CD4-positive, CD25-positive, alpha-beta regulatory T cell (primary cell): Measurements from ENCODE around the gene PLCB4. TPM values are rescaled to one million over a fixed set of nuclear protein-coding genes. Genes with fewer than 3 reads are reported as not detected.
"Not testable (repeated sequence)": the region's sequence is repeated elsewhere in the genome, so short reads cannot be mapped to it uniquely, and the experiment has no call there.

Experiments used
- ATAC-seq, 2 donors: fragments of 150-1000 bp; cut with Tn5 transposase; one replicate each; pipeline ENCODE4 v1.10.0; 2021; ENCODE audit warnings: low read depth in 2 of 2, moderate number of reproducible peaks in 2 of 2, moderate library complexity in 1 of 2
- DNase-seq, 3 donors: peaks; one replicate each; pipeline versions ENCODE4 v3.0.0 to v3.0.0-alpha.2; 2012 to 2022; ENCODE audit warnings: mixed read lengths in 1 of 3
- H3K27ac ChIP-seq: one replicate; pipeline ENCODE4 v1.7.0; 2013; ENCODE audit warnings: mild to moderate bottlenecking, low read length; ENCODE audit not compliant: insufficient read depth, poor library complexity, severe bottlenecking
- H3K27me3 ChIP-seq: one replicate; pipeline ENCODE4 v1.7.0; 2013; ENCODE audit warnings: low read length; ENCODE audit not compliant: control insufficient read depth, insufficient read depth
- H3K36me3 ChIP-seq: one replicate; pipeline ENCODE4 v1.7.0; 2013; ENCODE audit warnings: mild to moderate bottlenecking, low read length, moderate library complexity; ENCODE audit not compliant: control insufficient read depth, insufficient read depth
- H3K4me1 ChIP-seq: 2 replicates; pipeline ENCODE4 v1.7.0; 2013; ENCODE audit warnings: mild to moderate bottlenecking, low read length; ENCODE audit not compliant: insufficient read depth, control insufficient read depth, poor library complexity, severe bottlenecking
- H3K4me3 ChIP-seq: one replicate; pipeline ENCODE4 v1.7.0; 2013; ENCODE audit warnings: low read depth, mild to moderate bottlenecking, low read length, moderate library complexity
- H3K9me3 ChIP-seq, 2 experiments: 1 replicate in 1 of 2; 2 replicates in 1 of 2; pipeline ENCODE4 v1.7.0; 2013; ENCODE audit warnings: low read length in 2 of 2, mild to moderate bottlenecking in 1 of 2, moderate library complexity in 1 of 2; ENCODE audit not compliant: control insufficient read depth in 2 of 2
- H3K27ac Mint-ChIP-seq, 3 donors: one replicate each; pipeline ENCODE4 v1.8.0; 2020 to 2022; ENCODE audit warnings: mild to moderate bottlenecking in 3 of 3, mixed read lengths in 3 of 3, moderate library complexity in 2 of 3
- H3K27me3 Mint-ChIP-seq: one replicate; pipeline ENCODE4 v1.8.0; 2022; ENCODE audit warnings: mild to moderate bottlenecking, mixed read lengths
- H3K36me3 Mint-ChIP-seq: one replicate; pipeline ENCODE4 v1.8.0; 2020; ENCODE audit warnings: mixed read lengths
- H3K4me1 Mint-ChIP-seq, 4 donors: one replicate each; pipeline ENCODE4 v1.8.0; 2020 to 2022; ENCODE audit warnings: mixed read lengths in 4 of 4, mild to moderate bottlenecking in 1 of 4
- H3K4me3 Mint-ChIP-seq, 4 donors: one replicate each; pipeline ENCODE4 v1.8.0; 2020 to 2022; ENCODE audit warnings: mild to moderate bottlenecking in 4 of 4, mixed read lengths in 4 of 4, moderate library complexity in 3 of 4
- H3K9me3 Mint-ChIP-seq, 7 donors: one replicate each; pipeline ENCODE4 v1.8.0; 2020 to 2022; ENCODE audit warnings: mixed read lengths in 7 of 7, mild to moderate bottlenecking in 3 of 7, moderate library complexity in 2 of 7
- polyA plus RNA-seq, 4 donors: library from polyadenylated mRNA; unstranded; fragments of 300-500 nt; fragmentation: Illumina TruSeq; gene quantifications; one replicate each; pipeline ENCODE4 v1.2.3, GENCODE V29; 2021
- total RNA-seq: library from RNA; stranded (reverse); gene quantifications from one replicate; pipeline ENCODE4 v1.2.3, GENCODE V29; 2022

PLCB4 gene
- total and polyA plus RNA-seq, 5 donors from 2014 or later = 0.94 TPM; not detected in 4

DNA sequence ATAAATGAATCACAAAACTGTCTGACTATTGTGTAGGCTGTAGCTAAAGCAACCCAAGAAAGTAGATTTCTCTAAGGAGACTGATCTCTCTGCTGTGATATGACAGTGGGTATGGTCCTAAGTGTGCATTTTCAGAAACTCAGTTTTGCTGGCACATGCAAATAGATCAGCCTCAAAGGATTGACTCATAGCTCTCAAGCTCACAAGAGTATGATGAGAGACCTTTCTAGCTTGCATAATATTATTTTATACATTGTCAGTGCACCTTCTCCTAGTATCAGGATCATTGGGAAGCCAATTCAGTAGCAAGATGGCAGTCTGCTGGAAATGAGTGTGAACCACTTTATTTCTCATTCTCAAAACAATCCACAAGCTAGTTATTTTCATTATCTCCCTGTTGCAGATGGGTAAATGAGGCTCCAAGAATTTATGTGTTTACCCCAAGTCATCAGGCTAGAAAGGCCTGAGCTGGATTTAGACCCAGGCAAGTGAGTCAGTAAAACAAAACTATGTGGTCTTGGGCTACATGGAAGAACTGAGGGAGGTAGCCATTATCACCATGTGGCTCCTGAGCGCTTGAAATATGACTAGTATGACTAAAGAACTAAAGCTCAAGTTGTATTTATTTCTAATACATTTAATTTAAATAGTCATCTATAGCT lies 27.9 kb upstream of the PLCB4 start:
- Histone ChIP-seq H3K4me3 (no peak overlapping the region), H3K27me3 (no peaks in the 10 kb centered on the region), H3K36me3 (no peaks in the 10 kb centered on the region), H3K9me3 (peaks cover 0 to 1% of the 10 kb centered on the region in 2 experiments), H3K4me1 (no peaks in the 10 kb centered on the region), H3K27ac (no peak overlapping the region)
- no peak for ATAC-seq
- Mint-ChIP-seq H3K9me3 (peaks cover 2 to 5% (median 4%) of the 10 kb centered on the region in 7 donors), H3K36me3 (no peaks in the 10 kb centered on the region), H3K27ac (no peak overlapping the region), H3K27me3 (no peaks in the 10 kb centered on the region), H3K4me3 (no peak overlapping the region), H3K4me1 (no peaks in the 10 kb centered on the region)
- no peak for DNase-seq

DNA sequence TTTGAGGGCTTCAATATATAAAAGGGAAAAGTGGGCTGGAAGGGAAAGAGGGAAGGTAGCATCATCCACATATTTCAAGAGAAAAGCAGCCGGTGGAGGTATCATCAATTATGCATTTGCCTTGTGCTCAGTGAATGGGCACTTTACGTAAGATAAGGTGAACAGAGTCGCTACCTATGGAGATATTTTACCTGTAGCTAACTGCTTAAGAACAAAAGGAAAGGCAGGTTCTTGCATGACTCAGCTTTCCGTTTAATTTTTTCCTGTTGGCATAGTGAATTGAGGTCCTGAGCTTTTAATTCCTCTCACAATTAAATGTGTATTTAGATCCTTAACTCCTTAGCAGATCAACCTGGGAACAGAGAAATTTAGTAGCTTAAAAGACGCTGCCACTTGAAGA lies 25.5 kb upstream of the PLCB4 start:
- Mint-ChIP-seq H3K27me3 (no peaks in the 10 kb centered on the region), H3K9me3 (peaks cover 0 to 5% (median 2%) of the 10 kb centered on the region in 7 donors), H3K27ac (no peak overlapping the region), H3K4me1 (no peaks in the 10 kb centered on the region), H3K36me3 (no peaks in the 10 kb centered on the region), H3K4me3 (no peak overlapping the region)
- DNase-seq (no peak), ATAC-seq (no peak)
- Histone ChIP-seq H3K27ac (no peak overlapping the region), H3K4me3 (no peak overlapping the region), H3K9me3 (no peaks in the 10 kb centered on the region), H3K36me3 (no peaks in the 10 kb centered on the region), H3K4me1 (no peaks in the 10 kb centered on the region), H3K27me3 (no peaks in the 10 kb centered on the region)

DNA sequence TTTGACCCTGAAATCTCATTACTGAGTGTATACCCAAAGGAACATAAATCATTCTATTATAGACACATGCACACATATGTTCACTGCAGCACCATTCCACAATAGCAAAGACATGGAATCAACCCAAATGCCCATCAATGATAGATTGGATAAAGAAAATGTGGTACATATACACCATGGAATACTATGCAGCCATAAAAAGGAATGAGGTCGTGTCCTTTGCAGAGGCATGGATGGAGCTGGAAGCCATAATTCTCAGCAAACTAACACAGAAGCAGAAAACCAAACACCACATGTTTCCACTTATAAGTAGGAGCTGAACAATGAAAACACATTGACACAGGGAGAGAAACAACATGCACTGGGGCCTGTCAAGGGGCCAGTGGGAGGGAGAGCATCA lies 21.0 kb upstream of the PLCB4 start:
- not testable (repeated sequence) for H3K9me3 ChIP-seq, DNase-seq, H3K4me3 Mint-ChIP-seq, H3K4me1 Mint-ChIP-seq, H3K27me3 ChIP-seq, H3K27me3 Mint-ChIP-seq, H3K4me1 ChIP-seq, H3K9me3 Mint-ChIP-seq, ATAC-seq, H3K36me3 ChIP-seq, H3K27ac ChIP-seq, H3K27ac Mint-ChIP-seq, H3K4me3 ChIP-seq, H3K36me3 Mint-ChIP-seq

DNA sequence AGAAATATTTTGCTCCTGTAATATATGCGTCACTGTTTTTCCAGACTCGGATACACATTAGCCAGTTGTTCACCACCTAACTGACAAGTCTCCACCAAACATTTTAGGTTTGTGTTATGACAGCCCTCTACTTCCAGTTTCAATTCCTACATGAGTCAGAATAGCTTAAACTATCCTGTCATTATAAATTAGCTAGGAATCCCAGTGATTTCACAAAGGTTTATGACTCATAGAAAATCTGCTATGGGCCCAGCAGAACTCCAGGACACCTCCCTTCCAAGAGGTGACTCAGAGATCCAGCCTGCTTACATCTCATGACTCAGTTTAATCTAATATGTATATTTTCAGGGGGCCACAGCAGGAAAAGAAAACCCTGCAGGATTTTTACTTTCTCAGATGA lies 17.4 kb upstream of the PLCB4 start:
- no peaks in the 10 kb centered on the region for H3K9me3 ChIP-seq
- Mint-ChIP-seq H3K4me1 (no peaks in the 10 kb centered on the region), H3K36me3 (no peaks in the 10 kb centered on the region), H3K27me3 (no peaks in the 10 kb centered on the region), H3K4me3 (no peak overlapping the region), H3K27ac (no peak overlapping the region), H3K9me3 (peaks cover 0 to 7% (median 3%) of the 10 kb centered on the region in 7 donors)
- H3K4me3 ChIP-seq = no peak overlapping the region
- no peaks in the 10 kb centered on the region for H3K36me3 ChIP-seq
- H3K27me3 ChIP-seq = no peaks in the 10 kb centered on the region
- ATAC-seq (no peak), DNase-seq (no peak)
- no peak overlapping the region for H3K27ac ChIP-seq
- H3K4me1 ChIP-seq = no peaks in the 10 kb centered on the region

DNA sequence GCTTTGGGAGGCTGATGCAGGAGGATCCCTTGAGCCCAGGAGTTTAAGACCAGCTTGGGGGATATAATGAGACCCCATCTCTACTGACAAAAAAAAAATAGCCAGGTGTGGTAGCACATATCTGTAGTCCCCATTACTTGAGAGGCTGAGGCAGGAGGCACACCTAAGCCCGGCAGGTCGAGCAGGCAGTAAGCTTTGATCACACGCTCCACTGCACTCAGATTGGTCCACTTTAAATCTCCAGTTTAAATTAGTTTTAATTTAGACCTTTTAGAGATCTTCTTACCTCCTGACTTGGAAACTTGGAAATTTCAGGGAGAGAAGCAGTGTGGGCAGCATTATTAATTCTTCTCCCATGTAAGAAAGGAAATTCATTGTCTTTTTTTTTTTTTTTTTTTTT lies 16.8 kb upstream of the PLCB4 start:
- Mint-ChIP-seq H3K9me3 (peaks cover 0 to 7% (median 6%) of the 10 kb centered on the region in 7 donors), H3K27ac (no peak overlapping the region), H3K36me3 (no peaks in the 10 kb centered on the region), H3K4me1 (no peaks in the 10 kb centered on the region), H3K4me3 (no peak overlapping the region), H3K27me3 (no peaks in the 10 kb centered on the region)
- no peaks in the 10 kb centered on the region for H3K36me3 ChIP-seq
- H3K27ac ChIP-seq = no peak overlapping the region
- no peaks in the 10 kb centered on the region for H3K27me3 ChIP-seq
- no peaks in the 10 kb centered on the region for H3K4me1 ChIP-seq
- no peak for ATAC-seq
- H3K9me3 ChIP-seq = no peaks in the 10 kb centered on the region
- no peak overlapping the region for H3K4me3 ChIP-seq
- DNase-seq = no peak

DNA sequence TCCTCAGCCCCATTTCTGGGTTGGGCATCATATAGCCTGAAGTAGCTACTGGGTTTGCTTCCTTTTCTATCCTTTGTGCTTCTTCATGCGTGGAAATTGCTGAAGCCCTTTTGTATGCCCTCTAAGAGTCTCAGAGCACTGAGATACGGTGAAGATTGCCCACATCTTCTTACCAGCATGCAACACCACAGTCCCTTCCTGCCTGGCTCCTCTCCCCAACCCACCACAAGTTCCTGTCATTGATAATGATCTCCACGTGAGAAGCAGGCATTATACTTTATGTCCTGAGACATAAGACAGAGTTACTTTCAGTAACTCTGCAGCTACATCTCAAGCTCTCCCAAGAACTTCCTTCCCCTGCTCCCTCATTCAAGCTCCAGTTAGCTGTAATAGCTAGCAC lies 15.8 kb upstream of the PLCB4 start:
- Mint-ChIP-seq H3K27ac (no peak overlapping the region), H3K9me3 (peaks cover 0 to 7% (median 5%) of the 10 kb centered on the region in 7 donors)
- H3K27me3 ChIP-seq = no peaks in the 10 kb centered on the region

DNA sequence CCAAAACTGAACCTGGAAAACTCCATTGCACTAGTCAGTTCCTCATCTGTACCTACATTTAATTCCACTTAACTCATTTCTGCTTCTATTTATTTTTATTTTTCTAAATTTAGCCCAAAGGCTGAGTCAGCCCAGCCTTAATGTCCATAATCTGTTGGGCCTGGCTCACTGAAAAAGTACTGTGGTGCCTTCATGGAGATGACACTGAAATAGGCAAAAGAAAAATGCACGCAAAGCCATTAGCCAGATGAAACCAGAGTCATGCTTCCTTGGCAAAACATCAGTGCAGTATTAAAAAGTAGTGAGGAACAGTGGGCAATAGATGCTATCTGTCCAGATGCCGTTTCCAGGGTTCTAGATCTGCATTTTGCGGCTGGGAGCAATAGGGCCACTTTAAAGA lies 14.7 kb upstream of the PLCB4 start:
- DNase-seq = no peak
- Mint-ChIP-seq H3K36me3 (no peaks in the 10 kb centered on the region), H3K4me1 (no peaks in the 10 kb centered on the region), H3K27me3 (no peaks in the 10 kb centered on the region), H3K9me3 (peaks cover 0 to 7% (median 5%) of the 10 kb centered on the region in 7 donors), H3K27ac (no peak overlapping the region), H3K4me3 (no peak overlapping the region)
- Histone ChIP-seq H3K27ac (no peak overlapping the region), H3K9me3 (no peaks in the 10 kb centered on the region), H3K27me3 (no peaks in the 10 kb centered on the region), H3K4me1 (no peaks in the 10 kb centered on the region), H3K36me3 (no peaks in the 10 kb centered on the region), H3K4me3 (no peak overlapping the region)
- no peak for ATAC-seq

More for the DNA sequence above, 15.8 kb upstream of the PLCB4 start:
- ATAC-seq (no peak), DNase-seq (no peak)
- Histone ChIP-seq H3K9me3 (no peaks in the 10 kb centered on the region), H3K4me1 (no peaks in the 10 kb centered on the region), H3K27ac (no peak overlapping the region), H3K4me3 (no peak overlapping the region), H3K36me3 (no peaks in the 10 kb centered on the region)
- Mint-ChIP-seq H3K36me3 (no peaks in the 10 kb centered on the region), H3K27me3 (no peaks in the 10 kb centered on the region), H3K4me1 (no peaks in the 10 kb centered on the region), H3K4me3 (no peak overlapping the region)

DNA sequence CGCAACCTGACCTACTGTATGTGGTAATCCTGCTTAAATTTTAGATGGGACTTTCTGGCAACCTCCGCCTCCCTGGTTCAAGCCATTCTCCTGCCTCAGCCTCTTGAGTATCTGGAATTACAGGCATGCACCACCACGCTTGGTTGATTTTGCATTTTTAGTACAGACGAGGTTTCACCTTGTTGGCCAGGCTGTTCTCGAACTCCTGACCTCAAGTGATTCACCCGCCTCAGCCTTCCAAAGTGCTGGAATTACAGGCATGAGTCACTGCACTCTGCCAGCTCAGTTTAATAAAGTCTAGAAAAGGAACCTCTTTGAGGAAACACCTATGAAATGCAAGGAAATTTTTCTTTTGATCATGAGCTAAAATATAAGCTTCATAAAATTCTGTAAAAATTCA lies 9.0 kb upstream of the PLCB4 start:
- Mint-ChIP-seq H3K27me3 (peaks cover 4% of the 10 kb centered on the region), H3K9me3 (peaks cover 0 to 7% (median 4%) of the 10 kb centered on the region in 7 donors), H3K27ac (no peak overlapping the region), H3K36me3 (no peaks in the 10 kb centered on the region), H3K4me3 (no peak overlapping the region), H3K4me1 (no peaks in the 10 kb centered on the region)
- Histone ChIP-seq H3K27ac (no peak overlapping the region), H3K9me3 (peaks cover 0 to 5% of the 10 kb centered on the region in 2 experiments), H3K36me3 (no peaks in the 10 kb centered on the region), H3K27me3 (no peaks in the 10 kb centered on the region), H3K4me1 (no peaks in the 10 kb centered on the region), H3K4me3 (no peak overlapping the region)
- DNase-seq = no peak
- no peak for ATAC-seq
